ENCODE data around the gene FAM98C. TPM values are rescaled to one million over a fixed set of nuclear protein-coding genes. Genes with fewer than 3 reads are reported as not detected.

The FAM98C gene
- total RNA-seq, 2 donors from 2014 or later = 20.0 to 34.0 TPM

- no peak for TF ChIP-seq CTCF (IDR thresholded peaks at IDR 0.05)
- Histone ChIP-seq H3K27me3 (replicated peaks; ENCODE audit: insufficient read depth) (no peaks in the 10 kb centered on the region), H3K4me3 (no peak overlapping the region), H3K36me3 (no peaks in the 10 kb centered on the region), H3K27ac (no peak overlapping the region), H3K9me3 (no peaks in the 10 kb centered on the region), H3K4me1 (ENCODE audit: control insufficient read depth in 1 of 2, low read depth in 2 of 2) (no peaks in the 10 kb centered on the region)
- DNase-seq (ENCODE audit: low spot score) (no peak), ATAC-seq (ENCODE audit: insufficient number of reproducible peaks, low FRiP score, low read depth) (no peak)
These were observed 26.3 kb downstream of the FAM98C start for GRCh38 chr19:38429055-38429810.

- no peak for ATAC-seq (ENCODE audit: insufficient number of reproducible peaks, low FRiP score, low read depth)
- no peaks in the 10 kb centered on the region for H3K9me3 ChIP-seq
- no peak for DNase-seq (ENCODE audit: low spot score)
- no peak overlapping the region for H3K27ac ChIP-seq
- H3K4me1 ChIP-seq (ENCODE audit: control insufficient read depth in 1 of 2, low read depth in 2 of 2) = no peaks in the 10 kb centered on the region
- H3K36me3 ChIP-seq = no peaks in the 10 kb centered on the region
- TF ChIP-seq CTCF (IDR thresholded peaks at IDR 0.05) = no peak
- no peaks in the 10 kb centered on the region for H3K27me3 ChIP-seq (replicated peaks; ENCODE audit: insufficient read depth)
- no peak overlapping the region for H3K4me3 ChIP-seq
These were observed 26.9 kb downstream of the FAM98C start for GRCh38 chr19:38429811-38430156.

GRCh38 chr19:38430931-38431330 lies 28.0 kb downstream of the FAM98C start:
- no peaks in the 10 kb centered on the region for H3K9me3 ChIP-seq
- no peaks in the 10 kb centered on the region for H3K4me1 ChIP-seq (ENCODE audit: control insufficient read depth in 1 of 2, low read depth in 2 of 2)
- H3K36me3 ChIP-seq = no peaks in the 10 kb centered on the region
- DNase-seq (ENCODE audit: low spot score) (no peak), ATAC-seq (ENCODE audit: insufficient number of reproducible peaks, low FRiP score, low read depth) (no peak)
- no peaks in the 10 kb centered on the region for H3K27me3 ChIP-seq (replicated peaks; ENCODE audit: insufficient read depth)
- H3K4me3 ChIP-seq = no peak overlapping the region
- no peak overlapping the region for H3K27ac ChIP-seq
- TF ChIP-seq CTCF (IDR thresholded peaks at IDR 0.05) = no peak

- Histone ChIP-seq H3K36me3 (no peaks in the 10 kb centered on the region), H3K27ac (no peak within 1 kb of the TSS), H3K9me3 (no peaks in the 10 kb centered on the region), H3K4me3 (peak within 1 kb of the TSS; percentile 45), H3K4me1 (ENCODE audit: control insufficient read depth in 1 of 2, low read depth in 2 of 2) (no peaks in the 10 kb centered on the region), H3K27me3 (replicated peaks; ENCODE audit: insufficient read depth) (no peaks in the 10 kb centered on the region)
- ATAC-seq (ENCODE audit: insufficient number of reproducible peaks, low FRiP score, low read depth) = no peak
- TF ChIP-seq CTCF (IDR thresholded peaks at IDR 0.05) = no peak
- no peak for DNase-seq (ENCODE audit: low spot score)
These were observed 30.4 kb downstream of the FAM98C start, which contains the start of gene RYR1 for GRCh38 chr19:38433268-38433733. TSS of gene RYR1 (plus strand) at chr19:38433691. CDS start at chr19:38433830, 139 bp downstream.

- Histone ChIP-seq H3K27ac (no peak overlapping the region), H3K4me1 (ENCODE audit: control insufficient read depth in 1 of 2, low read depth in 2 of 2) (no peaks in the 10 kb centered on the region), H3K9me3 (no peaks in the 10 kb centered on the region), H3K36me3 (no peaks in the 10 kb centered on the region), H3K27me3 (replicated peaks; ENCODE audit: insufficient read depth) (no peaks in the 10 kb centered on the region), H3K4me3 (peak overlapping the region; percentile 45)
- DNase-seq (ENCODE audit: low spot score) = no peak
- no peak for TF ChIP-seq CTCF (IDR thresholded peaks at IDR 0.05)
- ATAC-seq (ENCODE audit: insufficient number of reproducible peaks, low FRiP score, low read depth) = no peak
These were observed 31.7 kb downstream of the FAM98C start for GRCh38 chr19:38434549-38435051.
